ENCODE data around the gene SLC35F3. TPM values are rescaled to one million over a fixed set of nuclear protein-coding genes. Genes with fewer than 3 reads are reported as not detected.

Gene SLC35F3
- total and polyA plus RNA-seq, 2 experiments from 2014 or later, result 0.80 to 1.3 TPM

GRCh38 chr1:234199476-234200127, 295.1 kb downstream of the SLC35F3 start:
- no peak overlapping the region for H3K4me3 ChIP-seq
- no peaks in the 10 kb centered on the region for H3K9me2 ChIP-seq (replicated peaks; ENCODE audit: insufficient read depth)
- H3K4me1 ChIP-seq (ENCODE audit: insufficient read depth), result no peaks in the 10 kb centered on the region
- no peak overlapping the region for H2AFZ ChIP-seq
- 82% methylated on average over 2 of the region's 2 CpGs for WGBS (ENCODE audit: low lambda C conversion rate, missing lambda C conversion rate)
- no peaks in the 10 kb centered on the region for H3K9me3 ChIP-seq (ENCODE audit: low read depth)
- H3K27me3 ChIP-seq, result peaks cover 3% of the 10 kb centered on the region
- H3K27ac ChIP-seq, result no peak overlapping the region
- H3K36me3 ChIP-seq (replicated peaks; ENCODE audit: insufficient read depth, low read depth), result no peaks in the 10 kb centered on the region
- DNase-seq (ENCODE audit: low spot score), result no peak
- no peak overlapping the region for H3K4me2 ChIP-seq
- H3K79me2 ChIP-seq, result no peaks in the 10 kb centered on the region
- TF ChIP-seq EZH2phosphoT487 (IDR thresholded peaks at IDR 0.05; ENCODE audit: low read depth, severe bottlenecking, unreplicated experiment), result no peak
- TF ChIP-seq CTCF (IDR thresholded peaks at IDR 0.05; ENCODE audit: poor library complexity), result no peak
- TF ChIP-seq EZH2 (IDR thresholded peaks at IDR 0.05; ENCODE audit: borderline replicate concordance), result no peak
- H4K20me1 ChIP-seq (ENCODE audit: insufficient read depth, poor library complexity, severe bottlenecking), result no peaks in the 10 kb centered on the region

GRCh38 chr1:234200566-234200965, 296.1 kb downstream of the SLC35F3 start:
- no peak overlapping the region for H3K27ac ChIP-seq
- 81% methylated on average over 4 of the region's 4 CpGs for WGBS (ENCODE audit: low lambda C conversion rate, missing lambda C conversion rate)
- no peaks in the 10 kb centered on the region for H3K36me3 ChIP-seq (replicated peaks; ENCODE audit: insufficient read depth, low read depth)
- no peaks in the 10 kb centered on the region for H3K9me3 ChIP-seq (ENCODE audit: low read depth)
- no peaks in the 10 kb centered on the region for H3K4me1 ChIP-seq (ENCODE audit: insufficient read depth)
- no peaks in the 10 kb centered on the region for H3K79me2 ChIP-seq
- H3K27me3 ChIP-seq, result peaks cover 3% of the 10 kb centered on the region
- H2AFZ ChIP-seq, result no peak overlapping the region
- no peaks in the 10 kb centered on the region for H4K20me1 ChIP-seq (ENCODE audit: insufficient read depth, poor library complexity, severe bottlenecking)
- DNase-seq (ENCODE audit: low spot score), result no peak
- no peaks in the 10 kb centered on the region for H3K9me2 ChIP-seq (replicated peaks; ENCODE audit: insufficient read depth)
- TF ChIP-seq CTCF (IDR thresholded peaks at IDR 0.05; ENCODE audit: poor library complexity) (no peak), EZH2phosphoT487 (IDR thresholded peaks at IDR 0.05; ENCODE audit: low read depth, severe bottlenecking, unreplicated experiment) (no peak), EZH2 (IDR thresholded peaks at IDR 0.05; ENCODE audit: borderline replicate concordance) (no peak)
- no peak overlapping the region for H3K4me2 ChIP-seq
- H3K4me3 ChIP-seq, result no peak overlapping the region

- no peak overlapping the region for H3K27ac ChIP-seq
- no peaks in the 10 kb centered on the region for H4K20me1 ChIP-seq (ENCODE audit: insufficient read depth, poor library complexity, severe bottlenecking)
- H3K27me3 ChIP-seq, result peaks cover 3% of the 10 kb centered on the region
- 78% methylated on average over 5 of the region's 5 CpGs for WGBS (ENCODE audit: low lambda C conversion rate, missing lambda C conversion rate)
- no peaks in the 10 kb centered on the region for H3K4me1 ChIP-seq (ENCODE audit: insufficient read depth)
- no peak for TF ChIP-seq CTCF (IDR thresholded peaks at IDR 0.05; ENCODE audit: poor library complexity)
- no peak for TF ChIP-seq EZH2 (IDR thresholded peaks at IDR 0.05; ENCODE audit: borderline replicate concordance)
- no peak for TF ChIP-seq EZH2phosphoT487 (IDR thresholded peaks at IDR 0.05; ENCODE audit: low read depth, severe bottlenecking, unreplicated experiment)
- no peaks in the 10 kb centered on the region for H3K9me3 ChIP-seq (ENCODE audit: low read depth)
- H3K36me3 ChIP-seq (replicated peaks; ENCODE audit: insufficient read depth, low read depth), result no peaks in the 10 kb centered on the region
- no peaks in the 10 kb centered on the region for H3K79me2 ChIP-seq
- H3K4me3 ChIP-seq, result no peak overlapping the region
- H3K4me2 ChIP-seq, result no peak overlapping the region
- H2AFZ ChIP-seq, result no peak overlapping the region
- no peak for DNase-seq (ENCODE audit: low spot score)
- H3K9me2 ChIP-seq (replicated peaks; ENCODE audit: insufficient read depth), result no peaks in the 10 kb centered on the region
Observed at GRCh38 chr1:234201600-234201999, 297.1 kb downstream of the SLC35F3 start.
